K562 (cell line): ENCODE data around the gene SNRPA. TPM values are rescaled to one million over a fixed set of nuclear protein-coding genes. Genes with fewer than 3 reads are reported as not detected.

ENCODE experiments used
- CHCHD3 ChIP-seq: fragments of 250-450 bp; sonication (Bioruptor Pico); IDR thresholded peaks from 2 replicates; pipeline ENCODE4 v2.1.2; 2022; ENCODE audit warnings: mild to moderate bottlenecking
- DNMT1 ChIP-seq: fragments of 450-650 bp; IDR thresholded peaks from 2 replicates; pipeline ENCODE4 v1.6.1; 2016; ENCODE audit warnings: antibody characterized with exemption, mild to moderate bottlenecking
- FOXK1 ChIP-seq: sonication (generic); formaldehyde crosslinking; IDR thresholded peaks from 2 replicates; pipeline ENCODE4 v1.8.0; 2022; ENCODE audit warnings: missing genetic modification reagents, mild to moderate bottlenecking, borderline replicate concordance
- HDGF ChIP-seq: fragments of 450-650 bp; IDR thresholded peaks from 2 replicates; pipeline ENCODE4 v1.6.1; 2016
- MECOM ChIP-seq: fragments of 250-450 bp; sonication (Bioruptor Pico); IDR thresholded peaks from 2 replicates; pipeline ENCODE4 v1.8.0; 2022; ENCODE audit warnings: inconsistent platforms
- ZBTB1 ChIP-seq: sonication (generic); formaldehyde crosslinking; IDR thresholded peaks from 2 replicates; pipeline ENCODE4 v1.8.1; 2023; ENCODE audit warnings: missing genetic modification reagents, low read depth, mild to moderate bottlenecking, borderline replicate concordance
- ZNF23 ChIP-seq: fragments of 250-450 bp; sonication (Bioruptor Pico); IDR thresholded peaks from 2 replicates; pipeline ENCODE4 v1.4.0; 2020; ENCODE audit warnings: mild to moderate bottlenecking
- ZNF668 ChIP-seq: fragments of 250-450 bp; sonication (Bioruptor Pico); IDR thresholded peaks from 2 replicates; pipeline ENCODE4 v1.8.0; 2022; ENCODE audit warnings: mild to moderate bottlenecking, inconsistent platforms
- polyA plus RNA-seq, 8 experiments: library from polyadenylated mRNA; depleted of rRNA in 4 of 8; stranded (reverse) in 5 of 8; unstranded in 3 of 8; fragments of >200 nt; fragmentation: Nextera tagmentation in 2 of 8; fragmentation: Illumina TruSeq in 1 of 8; extraction: Ambion mirVana in 2 of 8; extraction: Trizol in 1 of 8; gene quantifications; 2 replicates each; pipeline versions ENCODE4 v1.2.1 to v1.2.3, GENCODE V29; 2011 to 2014; ENCODE audit warnings: inconsistent platforms in 1 of 8, missing spikeins in 1 of 8
- total RNA-seq, 7 experiments: library from RNA; depleted of rRNA in 6 of 7; stranded (reverse); fragments of >200 nt in 6 of 7; fragmentation: Illumina TruSeq in 2 of 7; extraction: Trizol in 2 of 7; gene quantifications; 2 replicates each; pipeline versions ENCODE4 v1.2.1 to v1.2.3, GENCODE V29; 2011 to 2021; ENCODE audit warnings: low replicate concordance in 1 of 7
- TF ChIP-seq, protein P1 (sequence below): fragments of 200-800 bp; sonication (Bioruptor generic); IDR thresholded peaks from 2 replicates; pipeline ENCODE4 v1.6.1; 2016; ENCODE audit warnings: missing genetic modification characterization, missing compliant biosample characterization
- TF ChIP-seq, protein P2 (sequence below), 2 experiments: fragments of 450-650 bp in 1 of 2; sonication (generic) in 1 of 2; formaldehyde crosslinking in 1 of 2; IDR thresholded peaks; 2 replicates each; pipeline versions ENCODE4 v1.7.1 to v1.9.0; 2016 to 2022; ENCODE audit warnings: inconsistent platforms in 1 of 2, mild to moderate bottlenecking in 1 of 2, missing genetic modification reagents in 1 of 2
- TF ChIP-seq, protein P3 (sequence below): fragments of 450-650 bp; conservative IDR thresholded peaks from 2 replicates; pipeline ENCODE4 v1.6.1; 2016; ENCODE audit warnings: missing genetic modification characterization, low read depth, mild to moderate bottlenecking, missing compliant biosample characterization, moderate library complexity

Gene SNRPA
- total and polyA plus RNA-seq, 9 of the 15 experiments (the other 6 are each of a cell fraction or from before 2014, with no cell fraction given): 16.3 to 311 (median 193) TPM

DNA sequence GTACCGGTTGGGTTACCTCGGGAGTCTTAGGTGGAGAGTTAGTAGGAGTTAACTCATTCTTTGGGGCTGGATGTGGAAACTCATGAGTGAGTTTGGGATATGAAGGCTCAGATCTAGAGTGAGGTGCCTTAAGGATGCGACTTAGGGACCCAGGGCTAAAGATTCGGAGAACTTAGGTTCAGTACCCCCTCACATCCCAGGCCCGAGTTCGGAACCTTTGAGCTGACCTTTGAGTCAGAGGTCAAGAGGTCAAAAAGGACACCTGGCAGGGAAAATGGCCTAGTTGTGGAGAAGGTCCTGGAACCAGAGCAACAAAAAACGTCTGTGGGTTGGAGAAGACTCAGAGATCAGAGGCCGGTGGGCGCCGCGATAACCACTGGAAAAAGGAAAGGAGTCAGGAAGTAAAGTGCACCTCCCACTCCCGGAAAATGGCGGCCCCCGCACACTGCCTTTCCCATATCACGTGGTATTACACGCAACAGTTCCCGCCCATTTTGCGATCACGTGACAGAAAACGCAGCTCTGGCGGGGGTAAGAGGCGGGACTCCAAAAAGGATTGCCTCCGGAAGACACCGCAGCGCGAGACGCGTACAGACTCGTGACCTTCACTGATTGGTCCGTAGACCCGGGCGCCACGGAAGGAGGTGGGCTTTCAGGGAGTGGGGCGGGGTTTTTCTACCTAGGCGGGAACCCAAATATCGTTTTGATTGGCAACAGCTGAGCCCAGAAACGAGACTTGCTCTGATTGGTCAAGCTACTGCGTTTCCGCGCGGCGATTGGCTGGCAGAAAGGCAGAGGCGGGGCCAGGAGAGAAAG lies 737 bp upstream of the SNRPA start, which contains the start of gene ACTMAP (continued):
- TF ChIP-seq, protein P1, sequence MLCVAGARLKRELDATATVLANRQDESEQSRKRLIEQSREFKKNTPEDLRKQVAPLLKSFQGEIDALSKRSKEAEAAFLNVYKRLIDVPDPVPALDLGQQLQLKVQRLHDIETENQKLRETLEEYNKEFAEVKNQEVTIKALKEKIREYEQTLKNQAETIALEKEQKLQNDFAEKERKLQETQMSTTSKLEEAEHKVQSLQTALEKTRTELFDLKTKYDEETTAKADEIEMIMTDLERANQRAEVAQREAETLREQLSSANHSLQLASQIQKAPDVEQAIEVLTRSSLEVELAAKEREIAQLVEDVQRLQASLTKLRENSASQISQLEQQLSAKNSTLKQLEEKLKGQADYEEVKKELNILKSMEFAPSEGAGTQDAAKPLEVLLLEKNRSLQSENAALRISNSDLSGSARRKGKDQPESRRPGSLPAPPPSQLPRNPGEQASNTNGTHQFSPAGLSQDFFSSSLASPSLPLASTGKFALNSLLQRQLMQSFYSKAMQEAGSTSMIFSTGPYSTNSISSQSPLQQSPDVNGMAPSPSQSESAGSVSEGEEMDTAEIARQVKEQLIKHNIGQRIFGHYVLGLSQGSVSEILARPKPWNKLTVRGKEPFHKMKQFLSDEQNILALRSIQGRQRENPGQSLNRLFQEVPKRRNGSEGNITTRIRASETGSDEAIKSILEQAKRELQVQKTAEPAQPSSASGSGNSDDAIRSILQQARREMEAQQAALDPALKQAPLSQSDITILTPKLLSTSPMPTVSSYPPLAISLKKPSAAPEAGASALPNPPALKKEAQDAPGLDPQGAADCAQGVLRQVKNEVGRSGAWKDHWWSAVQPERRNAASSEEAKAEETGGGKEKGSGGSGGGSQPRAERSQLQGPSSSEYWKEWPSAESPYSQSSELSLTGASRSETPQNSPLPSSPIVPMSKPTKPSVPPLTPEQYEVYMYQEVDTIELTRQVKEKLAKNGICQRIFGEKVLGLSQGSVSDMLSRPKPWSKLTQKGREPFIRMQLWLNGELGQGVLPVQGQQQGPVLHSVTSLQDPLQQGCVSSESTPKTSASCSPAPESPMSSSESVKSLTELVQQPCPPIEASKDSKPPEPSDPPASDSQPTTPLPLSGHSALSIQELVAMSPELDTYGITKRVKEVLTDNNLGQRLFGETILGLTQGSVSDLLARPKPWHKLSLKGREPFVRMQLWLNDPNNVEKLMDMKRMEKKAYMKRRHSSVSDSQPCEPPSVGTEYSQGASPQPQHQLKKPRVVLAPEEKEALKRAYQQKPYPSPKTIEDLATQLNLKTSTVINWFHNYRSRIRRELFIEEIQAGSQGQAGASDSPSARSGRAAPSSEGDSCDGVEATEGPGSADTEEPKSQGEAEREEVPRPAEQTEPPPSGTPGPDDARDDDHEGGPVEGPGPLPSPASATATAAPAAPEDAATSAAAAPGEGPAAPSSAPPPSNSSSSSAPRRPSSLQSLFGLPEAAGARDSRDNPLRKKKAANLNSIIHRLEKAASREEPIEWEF (CRISPR knock-in tag): no peak; the same call in 1 of the 2 replicates
- TF ChIP-seq ZNF23 (CRISPR knock-in tag) (no peak), ZNF668 (CRISPR knock-in tag) (peak; percentile 83; the same call in 1 of the 2 replicates), ZBTB1 (CRISPR knock-in tag) (no peak), DNMT1 (no peak), CHCHD3 (CRISPR knock-in tag) (no peak), MECOM (CRISPR knock-in tag) (peak; percentile 65; the same call in 1 of the 2 replicates), HDGF (no peak), FOXK1 (CRISPR knock-in tag) (no peak)
- TF ChIP-seq, protein P2, sequence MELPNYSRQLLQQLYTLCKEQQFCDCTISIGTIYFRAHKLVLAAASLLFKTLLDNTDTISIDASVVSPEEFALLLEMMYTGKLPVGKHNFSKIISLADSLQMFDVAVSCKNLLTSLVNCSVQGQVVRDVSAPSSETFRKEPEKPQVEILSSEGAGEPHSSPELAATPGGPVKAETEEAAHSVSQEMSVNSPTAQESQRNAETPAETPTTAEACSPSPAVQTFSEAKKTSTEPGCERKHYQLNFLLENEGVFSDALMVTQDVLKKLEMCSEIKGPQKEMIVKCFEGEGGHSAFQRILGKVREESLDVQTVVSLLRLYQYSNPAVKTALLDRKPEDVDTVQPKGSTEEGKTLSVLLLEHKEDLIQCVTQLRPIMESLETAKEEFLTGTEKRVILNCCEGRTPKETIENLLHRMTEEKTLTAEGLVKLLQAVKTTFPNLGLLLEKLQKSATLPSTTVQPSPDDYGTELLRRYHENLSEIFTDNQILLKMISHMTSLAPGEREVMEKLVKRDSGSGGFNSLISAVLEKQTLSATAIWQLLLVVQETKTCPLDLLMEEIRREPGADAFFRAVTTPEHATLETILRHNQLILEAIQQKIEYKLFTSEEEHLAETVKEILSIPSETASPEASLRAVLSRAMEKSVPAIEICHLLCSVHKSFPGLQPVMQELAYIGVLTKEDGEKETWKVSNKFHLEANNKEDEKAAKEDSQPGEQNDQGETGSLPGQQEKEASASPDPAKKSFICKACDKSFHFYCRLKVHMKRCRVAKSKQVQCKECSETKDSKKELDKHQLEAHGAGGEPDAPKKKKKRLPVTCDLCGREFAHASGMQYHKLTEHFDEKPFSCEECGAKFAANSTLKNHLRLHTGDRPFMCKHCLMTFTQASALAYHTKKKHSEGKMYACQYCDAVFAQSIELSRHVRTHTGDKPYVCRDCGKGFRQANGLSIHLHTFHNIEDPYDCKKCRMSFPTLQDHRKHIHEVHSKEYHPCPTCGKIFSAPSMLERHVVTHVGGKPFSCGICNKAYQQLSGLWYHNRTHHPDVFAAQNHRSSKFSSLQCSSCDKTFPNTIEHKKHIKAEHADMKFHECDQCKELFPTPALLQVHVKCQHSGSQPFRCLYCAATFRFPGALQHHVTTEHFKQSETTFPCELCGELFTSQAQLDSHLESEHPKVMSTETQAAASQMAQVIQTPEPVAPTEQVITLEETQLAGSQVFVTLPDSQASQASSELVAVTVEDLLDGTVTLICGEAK (IDR thresholded peaks at IDR 0.05): peak; percentile 72
- TF ChIP-seq, protein P2 (CRISPR knock-in tag; IDR thresholded peaks at IDR 0.05): no peak
- TF ChIP-seq, protein P3, sequence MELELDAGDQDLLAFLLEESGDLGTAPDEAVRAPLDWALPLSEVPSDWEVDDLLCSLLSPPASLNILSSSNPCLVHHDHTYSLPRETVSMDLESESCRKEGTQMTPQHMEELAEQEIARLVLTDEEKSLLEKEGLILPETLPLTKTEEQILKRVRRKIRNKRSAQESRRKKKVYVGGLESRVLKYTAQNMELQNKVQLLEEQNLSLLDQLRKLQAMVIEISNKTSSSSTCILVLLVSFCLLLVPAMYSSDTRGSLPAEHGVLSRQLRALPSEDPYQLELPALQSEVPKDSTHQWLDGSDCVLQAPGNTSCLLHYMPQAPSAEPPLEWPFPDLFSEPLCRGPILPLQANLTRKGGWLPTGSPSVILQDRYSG (tag): peak; percentile 76; the same call in 1 of the 2 replicates
